ENCODE measurements around the gene ABCA13.

GRCh38 chr7:48419401-48419800 is 248.1 kb downstream of the ABCA13 start:
- TF ChIP-seq, protein P1, sequence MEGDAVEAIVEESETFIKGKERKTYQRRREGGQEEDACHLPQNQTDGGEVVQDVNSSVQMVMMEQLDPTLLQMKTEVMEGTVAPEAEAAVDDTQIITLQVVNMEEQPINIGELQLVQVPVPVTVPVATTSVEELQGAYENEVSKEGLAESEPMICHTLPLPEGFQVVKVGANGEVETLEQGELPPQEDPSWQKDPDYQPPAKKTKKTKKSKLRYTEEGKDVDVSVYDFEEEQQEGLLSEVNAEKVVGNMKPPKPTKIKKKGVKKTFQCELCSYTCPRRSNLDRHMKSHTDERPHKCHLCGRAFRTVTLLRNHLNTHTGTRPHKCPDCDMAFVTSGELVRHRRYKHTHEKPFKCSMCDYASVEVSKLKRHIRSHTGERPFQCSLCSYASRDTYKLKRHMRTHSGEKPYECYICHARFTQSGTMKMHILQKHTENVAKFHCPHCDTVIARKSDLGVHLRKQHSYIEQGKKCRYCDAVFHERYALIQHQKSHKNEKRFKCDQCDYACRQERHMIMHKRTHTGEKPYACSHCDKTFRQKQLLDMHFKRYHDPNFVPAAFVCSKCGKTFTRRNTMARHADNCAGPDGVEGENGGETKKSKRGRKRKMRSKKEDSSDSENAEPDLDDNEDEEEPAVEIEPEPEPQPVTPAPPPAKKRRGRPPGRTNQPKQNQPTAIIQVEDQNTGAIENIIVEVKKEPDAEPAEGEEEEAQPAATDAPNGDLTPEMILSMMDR (IDR thresholded peaks at IDR 0.05; ENCODE audit: extremely low read depth in 1 of 2, insufficient read depth in 1 of 2, low read depth in 1 of 2, low read length in 2 of 2) = no peak
- no peak for TF ChIP-seq EZH2 (IDR thresholded peaks at IDR 0.05; ENCODE audit: borderline replicate concordance, low read depth, low read length, severe bottlenecking)
